ENCODE measurements around the gene MSANTD2.

Gene MSANTD2

DNA sequence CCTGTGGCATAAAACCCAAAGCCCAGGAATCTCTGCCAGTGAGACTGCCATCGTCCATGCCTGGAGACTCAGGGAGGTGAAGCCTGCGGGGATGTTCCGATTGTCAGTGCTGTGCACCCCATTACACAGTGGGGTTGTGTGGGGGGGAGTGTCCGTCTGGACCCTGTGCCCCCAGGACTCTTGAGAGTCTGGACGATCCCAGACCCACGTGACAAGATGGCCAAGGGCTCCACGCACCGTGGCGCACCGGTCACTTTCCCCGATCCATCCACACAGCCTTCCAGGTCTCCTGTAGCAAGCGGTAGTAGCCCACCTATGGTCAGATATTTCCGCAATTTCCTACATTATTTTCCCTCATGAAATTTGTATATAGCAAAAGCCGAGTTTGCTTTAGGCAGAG is 81.4 kb downstream of the MSANTD2 start:
- DNase-seq (ENCODE audit: extremely low spot score): no peak
- TF ChIP-seq LEF1 (IDR thresholded peaks at IDR 0.05; ENCODE audit: borderline replicate concordance) (no peak), SUZ12 (IDR thresholded peaks at IDR 0.05) (no peak), FOXK2 (IDR thresholded peaks at IDR 0.05) (no peak)
- ChIA-PET POLR2A (interaction anchor here (1.8 kb wide), 1 partner anchor 21 kb away, joined by 7 read pairs; the partner anchor contains the start of gene NRGN), CTCF (interaction anchor here (0.6 kb wide), 1 partner anchor 57 kb away, joined by 3 read pairs; no protein-coding TSS in a partner anchor)

DNA sequence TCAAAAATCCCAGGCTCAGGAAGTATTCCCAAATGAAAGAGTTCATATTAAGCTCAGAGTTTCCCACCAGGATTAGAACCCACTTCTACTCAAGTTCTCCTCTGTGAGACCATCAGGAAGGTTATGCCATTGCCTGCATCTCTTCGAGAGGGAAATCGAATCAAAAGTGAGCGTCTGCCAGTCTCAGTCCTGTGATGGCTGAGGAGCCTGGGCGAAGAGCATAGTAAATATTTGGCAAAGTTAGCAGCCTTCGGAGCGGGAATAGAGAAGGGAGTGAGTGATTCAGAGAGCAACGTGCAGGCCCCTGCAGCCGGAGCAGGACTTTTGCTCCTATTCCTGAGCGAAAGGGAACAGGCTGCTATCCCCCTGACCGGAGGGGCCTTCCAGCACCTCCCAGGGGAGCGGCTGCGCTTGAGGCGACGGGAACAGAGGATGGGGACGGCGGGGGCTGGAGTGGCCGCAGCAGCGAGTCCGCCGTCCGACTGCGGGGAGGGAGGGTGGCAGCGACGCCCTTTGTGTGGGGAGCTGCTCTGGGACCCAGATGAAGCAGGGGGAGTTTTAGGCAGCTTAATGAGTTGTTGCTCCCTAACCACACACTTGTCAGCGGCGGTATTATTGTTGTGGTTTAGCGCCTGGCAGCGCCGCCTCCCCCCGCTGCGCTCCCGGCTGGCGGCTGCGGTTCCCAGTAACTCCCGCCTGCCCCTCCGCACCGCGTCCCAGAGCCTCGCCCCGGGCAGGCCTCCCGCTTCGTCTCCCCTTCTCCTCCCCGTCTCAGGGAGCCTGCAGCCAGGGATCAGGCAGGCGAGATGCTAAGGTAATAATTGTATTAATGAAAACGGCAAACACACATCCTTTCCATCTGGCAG is 82.2 kb downstream of the MSANTD2 start:
- POLR2A ChIA-PET: interaction anchor here (0.9 to 1.8 kb wide), 2 partner anchors 22 to 25 kb away, joined by 3 to 7 read pairs; partner anchors contain the start of gene NRGN
- CTCF ChIA-PET: interaction anchor here (1.0 kb wide), 1 partner anchor 29 kb away, joined by 3 read pairs; no protein-coding TSS in a partner anchor
- peak; percentile 64 for DNase-seq (ENCODE audit: extremely low spot score)
- no peak for TF ChIP-seq ZNF384 (IDR thresholded peaks at IDR 0.05)
- 0 out of 2 replicates have a peak, but pooled peaks have one; percentile 27 for TF ChIP-seq L3MBTL2 (conservative IDR thresholded peaks at IDR 0.05)

DNA sequence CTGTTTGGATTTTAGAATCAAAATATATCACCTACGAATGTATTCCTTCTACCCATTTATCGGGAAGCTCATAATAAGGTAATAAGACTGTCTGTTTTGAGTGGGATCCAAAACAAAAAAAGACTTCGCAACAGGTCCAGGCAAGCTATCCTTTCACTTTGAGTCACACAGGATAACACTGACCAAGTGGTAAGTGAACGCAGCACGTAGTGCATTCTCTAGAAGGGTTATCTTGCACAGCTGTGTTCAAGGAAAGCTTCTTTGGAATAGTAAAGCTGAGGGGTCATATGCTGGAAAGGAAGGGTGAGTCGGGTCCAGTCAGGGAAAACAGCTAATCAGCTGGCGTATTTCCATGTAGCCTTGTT is 82.8 kb downstream of the MSANTD2 start:
- no peak for DNase-seq (ENCODE audit: extremely low spot score)
- ChIA-PET CTCF (interaction anchor here (1.0 kb wide), 1 partner anchor 29 kb away, joined by 3 read pairs; no protein-coding TSS in a partner anchor), POLR2A (interaction anchor here (0.9 to 1.8 kb wide), 2 partner anchors 23 to 26 kb away, joined by 3 to 7 read pairs; partner anchors contain the start of gene NRGN)
- TF ChIP-seq FOXA1 (IDR thresholded peaks at IDR 0.05) (no peak), LEF1 (IDR thresholded peaks at IDR 0.05; ENCODE audit: borderline replicate concordance) (no peak), FOXK2 (IDR thresholded peaks at IDR 0.05) (no peak), ARNT (IDR thresholded peaks at IDR 0.05) (no peak), CTBP1 (IDR thresholded peaks at IDR 0.05; ENCODE audit: borderline replicate concordance) (no peak), FOXM1 (IDR thresholded peaks at IDR 0.05; ENCODE audit: borderline replicate concordance) (no peak), BHLHE40 (IDR thresholded peaks at IDR 0.05; ENCODE audit: borderline replicate concordance) (no peak), ELF4 (IDR thresholded peaks at IDR 0.05) (no peak), SUZ12 (IDR thresholded peaks at IDR 0.05) (no peak), L3MBTL2 (conservative IDR thresholded peaks at IDR 0.05) (no peak), ZNF384 (IDR thresholded peaks at IDR 0.05) (no peak), HDGF (IDR thresholded peaks at IDR 0.05; ENCODE audit: borderline replicate concordance) (no peak), NFRKB (IDR thresholded peaks at IDR 0.05) (no peak), TARDBP (IDR thresholded peaks at IDR 0.05) (no peak), SP1 (IDR thresholded peaks at IDR 0.05) (no peak)
- TF ChIP-seq, protein P1, sequence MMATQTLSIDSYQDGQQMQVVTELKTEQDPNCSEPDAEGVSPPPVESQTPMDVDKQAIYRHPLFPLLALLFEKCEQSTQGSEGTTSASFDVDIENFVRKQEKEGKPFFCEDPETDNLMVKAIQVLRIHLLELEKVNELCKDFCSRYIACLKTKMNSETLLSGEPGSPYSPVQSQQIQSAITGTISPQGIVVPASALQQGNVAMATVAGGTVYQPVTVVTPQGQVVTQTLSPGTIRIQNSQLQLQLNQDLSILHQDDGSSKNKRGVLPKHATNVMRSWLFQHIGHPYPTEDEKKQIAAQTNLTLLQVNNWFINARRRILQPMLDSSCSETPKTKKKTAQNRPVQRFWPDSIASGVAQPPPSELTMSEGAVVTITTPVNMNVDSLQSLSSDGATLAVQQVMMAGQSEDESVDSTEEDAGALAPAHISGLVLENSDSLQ (IDR thresholded peaks at IDR 0.05): no peak

DNA sequence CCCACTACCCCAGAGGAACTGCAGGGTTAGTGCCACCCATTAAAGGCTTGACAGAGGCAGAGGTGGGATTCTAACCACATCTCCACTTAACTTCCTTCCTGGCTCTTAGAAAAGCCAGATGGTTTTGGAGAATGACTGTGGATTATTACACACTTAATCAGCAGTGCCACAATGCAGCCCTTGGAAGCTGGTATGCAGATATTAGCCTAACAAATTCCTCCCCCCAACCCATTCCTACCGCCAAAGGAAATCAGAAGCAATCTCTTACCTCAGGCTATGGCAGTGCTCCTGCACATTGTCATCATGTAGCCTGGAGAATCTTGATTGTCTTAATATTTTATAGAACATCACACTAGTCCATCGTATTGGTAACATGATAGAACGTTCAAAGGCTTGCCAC is 83.6 kb downstream of the MSANTD2 start:
- TF ChIP-seq ZNF384 (IDR thresholded peaks at IDR 0.05): no peak
- no peak for TF ChIP-seq ELF4 (IDR thresholded peaks at IDR 0.05)
- TF ChIP-seq SP1 (IDR thresholded peaks at IDR 0.05): no peak
- no peak for TF ChIP-seq HDGF (IDR thresholded peaks at IDR 0.05; ENCODE audit: borderline replicate concordance)
- TF ChIP-seq BHLHE40 (IDR thresholded peaks at IDR 0.05; ENCODE audit: borderline replicate concordance): no peak
- no peak for TF ChIP-seq NFRKB (IDR thresholded peaks at IDR 0.05)
- no peak for TF ChIP-seq FOXM1 (IDR thresholded peaks at IDR 0.05; ENCODE audit: borderline replicate concordance)
- TF ChIP-seq TARDBP (IDR thresholded peaks at IDR 0.05): no peak
- TF ChIP-seq ARNT (IDR thresholded peaks at IDR 0.05): no peak
- ChIA-PET POLR2A (interaction anchor here (0.9 to 1.8 kb wide), 2 partner anchors 23 to 27 kb away, joined by 3 to 7 read pairs; partner anchors contain the start of gene NRGN), CTCF (no interaction called here)
- DNase-seq (ENCODE audit: extremely low spot score): no peak
